NCI-H446 (cell line): Measurements from ENCODE around the gene CDK12.
"Not testable (repeated sequence)": the region's sequence is repeated elsewhere in the genome, so short reads cannot be mapped to it uniquely, and the experiment has no call there.

ENCODE experiments used
- DNase-seq, 2 experiments: peaks; one replicate each; lab custom pipeline; 2025; lab: John Stamatoyannopoulos, UW

Gene CDK12

DNA sequence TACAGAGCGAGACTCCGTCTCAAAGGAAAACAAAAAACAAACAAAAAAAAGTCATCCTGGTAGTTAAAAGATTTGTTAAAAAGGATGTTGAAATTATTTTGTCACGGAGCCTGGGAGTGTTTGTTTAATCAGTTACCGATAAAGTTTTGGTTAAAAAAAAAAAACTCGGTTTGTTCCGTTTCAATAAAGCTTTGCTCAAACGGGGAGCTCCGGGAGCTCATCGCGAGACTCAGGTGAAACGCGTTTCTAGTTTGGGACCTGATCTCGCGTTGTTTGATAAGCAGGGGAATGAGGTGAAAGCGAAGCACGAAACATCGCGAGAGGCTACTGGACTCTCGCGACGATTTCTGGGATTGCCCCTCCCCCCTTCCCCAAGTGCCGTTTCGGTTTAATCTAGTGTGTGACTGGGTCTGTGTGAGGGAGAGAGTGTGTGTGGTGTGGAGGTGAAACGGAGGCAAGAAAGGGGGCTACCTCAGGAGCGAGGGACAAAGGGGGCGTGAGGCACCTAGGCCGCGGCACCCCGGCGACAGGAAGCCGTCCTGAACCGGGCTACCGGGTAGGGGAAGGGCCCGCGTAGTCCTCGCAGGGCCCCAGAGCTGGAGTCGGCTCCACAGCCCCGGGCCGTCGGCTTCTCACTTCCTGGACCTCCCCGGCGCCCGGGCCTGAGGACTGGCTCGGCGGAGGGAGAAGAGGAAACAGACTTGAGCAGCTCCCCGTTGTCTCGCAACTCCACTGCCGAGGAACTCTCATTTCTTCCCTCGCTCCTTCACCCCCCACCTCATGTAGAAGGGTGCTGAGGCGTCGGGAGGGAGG lies at the start of gene CDK12:
CDK12 (plus strand) TSS at position 374 of the 813 bp plus-strand sequence. CDS start 586 bp downstream, outside the sequence.
- DNase-seq, result peak; percentile 95 to 99

- DNase-seq, result no peak
Measured at GRCh38 chr17:39416141-39416540, 45.1 kb upstream of the CDK12 start.

DNA sequence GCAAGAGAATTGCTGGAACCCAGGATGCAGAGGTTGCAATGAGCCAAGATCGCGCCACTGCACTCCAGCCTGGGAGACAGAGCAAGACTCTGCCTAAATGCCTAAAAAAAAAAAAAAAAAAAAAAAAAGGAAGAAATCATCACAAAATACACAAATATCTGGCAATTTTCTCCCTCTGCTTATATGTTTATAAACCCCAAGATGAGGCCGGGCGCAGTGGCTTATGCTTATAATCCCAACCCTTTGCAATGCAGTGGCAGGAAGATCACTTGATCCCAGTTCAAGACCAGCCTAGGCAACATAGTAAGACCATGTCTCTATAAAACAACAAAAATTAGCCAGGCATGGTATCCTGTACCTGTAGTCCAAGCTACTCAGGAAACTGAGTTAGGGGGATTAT lies 31.7 kb upstream of the CDK12 start:
- DNase-seq, result no peak

GRCh38 chr17:39439868-39440267 lies 21.4 kb upstream of the CDK12 start:
- DNase-seq, result not testable (repeated sequence)

- DNase-seq, result no peak
Measured at GRCh38 chr17:39443326-39443725, 18.0 kb upstream of the CDK12 start.

DNA sequence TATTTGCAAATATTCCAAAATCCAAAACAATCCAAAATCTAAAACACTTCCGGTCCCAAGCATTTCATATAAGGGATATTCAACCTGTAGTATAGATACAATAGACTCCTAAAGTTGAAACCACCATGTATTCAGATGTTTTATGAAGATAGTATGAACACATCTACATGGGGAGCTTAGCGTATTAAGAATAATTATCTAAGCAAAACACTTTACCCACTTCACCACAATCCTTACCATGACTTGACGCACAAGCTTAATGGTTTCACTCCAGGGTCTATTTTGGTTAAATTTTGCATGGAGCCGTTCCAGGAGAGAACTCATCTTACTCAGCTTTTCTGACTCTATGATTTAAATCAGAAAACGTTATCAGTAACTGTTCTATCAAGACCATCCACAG lies 13.7 kb upstream of the CDK12 start:
- DNase-seq, result no peak

GRCh38 chr17:39450051-39450450 lies 11.2 kb upstream of the CDK12 start:
- no peak for DNase-seq

- DNase-seq, result peak; percentile 98 to 99
Measured at GRCh38 chr17:39450847-39451581, 10.3 kb upstream of the CDK12 start, which contains the start of gene MED1. MED1 (minus strand) TSS chr17:39451263; CDS start chr17:39451062, 201 bp downstream.

GRCh38 chr17:39455919-39456318 lies 5.4 kb upstream of the CDK12 start:
- no peak for DNase-seq

- DNase-seq, result no peak
Measured at GRCh38 chr17:39461926-39462569, 762 bp downstream of the CDK12 start.

GRCh38 chr17:39462631-39463375 lies 1.5 kb downstream of the CDK12 start:
- DNase-seq, result no peak

- DNase-seq, result not testable (repeated sequence)
Measured at GRCh38 chr17:39464639-39465181, 3.4 kb downstream of the CDK12 start.

DNA sequence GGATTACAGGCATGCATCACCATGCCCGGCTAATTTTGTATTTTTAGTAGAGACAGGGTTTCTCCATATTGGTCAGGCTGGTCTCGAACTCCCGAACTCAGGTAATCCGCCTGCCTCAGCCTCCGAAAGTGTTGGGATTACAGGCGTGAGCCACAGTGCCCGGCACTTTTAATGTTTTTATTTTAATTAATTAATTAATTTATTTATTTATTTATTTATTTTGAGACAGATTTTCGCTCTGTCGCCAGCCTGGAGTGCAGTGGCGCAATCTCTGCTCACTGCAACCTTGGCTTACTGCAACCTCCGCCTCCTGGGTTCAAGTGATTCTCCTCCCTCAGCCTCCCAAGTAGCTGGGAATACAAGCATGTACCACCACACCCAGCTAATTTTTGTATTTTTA lies 7.3 kb downstream of the CDK12 start:
- not testable (repeated sequence) for DNase-seq

DNA sequence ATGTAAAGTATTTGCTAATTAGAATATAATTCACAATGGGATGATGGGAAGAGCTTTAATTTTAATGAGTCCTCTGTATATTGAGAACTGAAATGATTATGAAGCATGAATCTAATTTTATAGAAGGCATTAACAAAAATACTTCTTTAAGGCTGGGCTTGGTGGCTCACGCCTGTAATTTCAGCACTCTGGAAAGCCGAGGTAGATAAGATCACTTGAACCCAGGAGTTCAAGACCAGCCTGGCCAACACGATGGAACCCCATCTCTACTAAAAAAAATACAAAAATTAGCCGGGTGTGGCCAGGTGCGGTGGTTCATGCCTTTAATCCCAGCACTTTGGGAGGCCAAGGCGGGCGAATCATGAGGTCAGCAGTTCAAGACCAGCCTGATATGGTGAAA lies 12.0 kb downstream of the CDK12 start:
- no peak for DNase-seq

DNA sequence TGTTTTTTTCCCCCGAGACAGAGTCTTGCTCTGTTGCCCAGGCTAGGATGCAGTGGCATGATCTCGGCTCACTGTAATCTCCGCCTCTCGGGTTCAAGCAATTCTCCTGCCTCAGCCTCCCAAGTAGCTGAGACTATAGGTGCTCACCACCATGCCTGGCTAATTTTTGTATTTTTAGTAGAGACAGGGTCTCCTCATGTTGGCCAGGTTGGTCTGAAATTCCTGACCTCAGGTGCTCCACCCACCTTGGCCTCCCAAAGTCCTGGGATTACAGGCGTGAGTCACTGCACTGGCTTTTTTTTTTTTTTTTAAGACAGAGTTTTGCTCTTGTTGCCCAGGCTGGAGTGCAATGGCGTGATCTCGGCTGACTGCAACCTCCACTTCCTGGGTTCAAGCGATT lies 18.3 kb downstream of the CDK12 start:
- not testable (repeated sequence) for DNase-seq

DNA sequence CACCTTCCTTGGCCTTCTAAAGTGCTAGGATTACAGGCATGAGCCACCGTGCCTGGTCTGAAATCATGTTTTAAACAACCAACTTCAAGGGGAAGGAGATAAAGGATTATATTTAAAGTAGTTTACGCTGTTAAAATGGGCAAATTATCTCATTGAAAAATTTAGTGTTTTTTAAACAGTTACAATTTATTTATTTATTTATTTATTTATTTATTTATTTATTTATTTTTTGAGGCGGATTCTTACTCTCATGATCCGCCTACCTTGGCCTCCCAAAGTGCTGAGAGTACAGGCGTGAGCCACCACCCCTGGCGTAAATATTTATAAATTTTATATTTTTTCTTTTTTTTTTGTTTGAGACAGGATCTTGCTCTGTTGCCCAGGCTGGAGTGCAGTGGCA lies 22.2 kb downstream of the CDK12 start:
- DNase-seq, result no peak

- DNase-seq, result no peak
Measured at GRCh38 chr17:39484178-39484577, 22.9 kb downstream of the CDK12 start.

- DNase-seq, result no peak
Measured at GRCh38 chr17:39485555-39485954, 24.3 kb downstream of the CDK12 start.

GRCh38 chr17:39486242-39486641 lies 25.0 kb downstream of the CDK12 start:
- DNase-seq, result no peak

- DNase-seq, result not testable (repeated sequence)
Measured at GRCh38 chr17:39487490-39487889, 26.2 kb downstream of the CDK12 start.

DNA sequence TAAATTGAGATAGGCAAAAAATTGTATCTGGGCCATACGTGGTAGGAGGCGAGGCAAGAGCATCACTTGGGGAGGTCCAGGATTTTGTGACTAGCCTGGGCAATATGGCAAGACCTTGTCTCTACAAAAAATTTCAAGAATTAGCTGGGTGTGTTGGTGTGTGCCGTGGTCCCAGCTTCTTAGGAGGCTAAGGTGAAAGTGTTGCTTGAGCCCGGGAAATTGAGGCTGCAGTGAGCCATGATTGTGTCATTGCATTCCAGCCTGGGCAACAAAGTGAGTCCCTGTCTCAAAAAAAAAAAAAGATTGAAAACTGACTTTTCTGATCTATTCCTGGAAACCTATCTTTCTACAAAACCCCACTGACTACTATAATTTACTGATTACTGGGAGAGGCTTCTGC lies 26.7 kb downstream of the CDK12 start:
- no peak for DNase-seq

DNA sequence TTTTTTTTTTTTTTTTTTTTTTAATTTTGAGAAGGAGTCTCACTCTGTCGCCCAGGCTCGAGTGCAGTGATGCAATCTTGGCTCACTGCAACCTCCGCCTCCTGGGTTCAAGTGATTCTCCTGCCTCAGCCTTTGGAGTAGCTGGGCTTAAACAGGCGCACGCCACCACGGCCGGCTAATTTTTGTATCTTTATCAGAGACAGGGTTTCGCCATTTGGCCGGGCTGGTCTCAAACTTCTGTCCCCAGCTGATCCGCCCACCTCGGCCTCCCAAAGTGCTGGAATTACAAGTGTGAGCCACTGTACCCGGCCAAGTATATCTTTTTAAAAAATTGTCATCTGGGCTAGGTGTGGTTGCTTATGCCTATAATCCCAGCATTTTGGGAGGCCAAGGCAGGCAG lies 35.6 kb downstream of the CDK12 start:
- not testable (repeated sequence) for DNase-seq
